Right lobe of liver (tissue), 4 donors: ENCODE results near the gene ABHD5.

ENCODE experiments used
- CTCF ChIP-seq, 4 donors: fragments of 200-600 bp in 3 of 4; fragments of 450-650 bp in 1 of 4; IDR thresholded peaks; one replicate each; pipeline versions ENCODE4 v1.5.1 to v1.8.0; 2016 to 2022; ENCODE audit warnings: antibody characterized with exemption in 4 of 4, mild to moderate bottlenecking in 2 of 4
- POLR2A ChIP-seq: fragments of 450-650 bp; IDR thresholded peaks from one replicate; pipeline ENCODE4 v1.6.1; 2017; ENCODE audit warnings: antibody characterized with exemption, mild to moderate bottlenecking
- donor health status: DM: no; HTN: no; CAD: no.
- donor health status: DM: no; HTN: no; CAD: no.
- donor health status: DM: no; HTN: yes; CAD: no.

- TF ChIP-seq CTCF (IDR thresholded peaks at IDR 0.05) = no peak
- TF ChIP-seq POLR2A = no peak
Observed at GRCh38 chr3:43693594-43693993, 2.9 kb downstream of the ABHD5 start.
